NCI-H226 (cell line): ENCODE data around the gene LPIN1.
A peak's percentile ranks its signal among the peaks of the same experiment; 100 is the strongest.
"Not testable (repeated sequence)": the region's sequence is repeated elsewhere in the genome, so short reads cannot be mapped to it uniquely, and the experiment has no call there.

ENCODE experiments used
- DNase-seq: peaks from one replicate; pipeline ENCODE4 v3.0.0-alpha.2; 2015

The LPIN1 gene

DNA sequence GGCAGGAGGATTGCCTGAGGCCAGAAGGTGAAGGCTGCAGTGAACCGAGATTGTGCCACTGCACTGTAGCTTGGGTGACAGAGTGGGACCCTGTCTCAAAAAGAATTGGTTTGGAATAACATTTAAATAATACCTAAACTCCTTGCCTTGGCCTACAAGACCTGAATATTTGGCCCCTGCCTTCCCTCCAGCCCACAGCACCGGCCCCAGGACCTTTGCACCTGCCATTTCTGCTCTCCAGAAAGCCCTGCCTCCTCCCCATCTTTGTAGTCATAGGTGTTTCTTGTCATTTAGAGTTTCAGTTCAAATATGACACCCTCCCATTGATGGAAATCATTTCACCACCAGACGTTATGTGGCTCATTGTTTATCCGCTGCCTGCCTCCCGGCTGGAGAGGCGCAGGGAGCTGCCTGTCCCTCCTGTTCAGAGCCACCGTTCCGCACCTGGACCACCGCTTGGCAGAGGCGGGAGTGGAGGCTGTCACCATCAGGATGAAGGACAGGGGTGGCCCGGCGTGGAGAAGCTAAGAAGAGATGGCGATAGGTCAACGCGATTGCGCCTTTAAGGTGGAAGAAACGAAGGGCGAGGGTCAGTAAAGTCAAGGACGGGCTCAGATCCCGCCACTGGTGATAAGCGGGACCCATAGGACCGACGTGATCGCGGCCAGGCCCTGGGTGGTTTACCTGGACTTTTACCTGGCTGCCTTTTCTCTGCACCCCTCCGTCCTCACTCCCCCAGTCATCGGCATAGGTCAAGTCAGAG is 638 bp upstream of the LPIN1 start:
- DNase-seq = no peak

DNA sequence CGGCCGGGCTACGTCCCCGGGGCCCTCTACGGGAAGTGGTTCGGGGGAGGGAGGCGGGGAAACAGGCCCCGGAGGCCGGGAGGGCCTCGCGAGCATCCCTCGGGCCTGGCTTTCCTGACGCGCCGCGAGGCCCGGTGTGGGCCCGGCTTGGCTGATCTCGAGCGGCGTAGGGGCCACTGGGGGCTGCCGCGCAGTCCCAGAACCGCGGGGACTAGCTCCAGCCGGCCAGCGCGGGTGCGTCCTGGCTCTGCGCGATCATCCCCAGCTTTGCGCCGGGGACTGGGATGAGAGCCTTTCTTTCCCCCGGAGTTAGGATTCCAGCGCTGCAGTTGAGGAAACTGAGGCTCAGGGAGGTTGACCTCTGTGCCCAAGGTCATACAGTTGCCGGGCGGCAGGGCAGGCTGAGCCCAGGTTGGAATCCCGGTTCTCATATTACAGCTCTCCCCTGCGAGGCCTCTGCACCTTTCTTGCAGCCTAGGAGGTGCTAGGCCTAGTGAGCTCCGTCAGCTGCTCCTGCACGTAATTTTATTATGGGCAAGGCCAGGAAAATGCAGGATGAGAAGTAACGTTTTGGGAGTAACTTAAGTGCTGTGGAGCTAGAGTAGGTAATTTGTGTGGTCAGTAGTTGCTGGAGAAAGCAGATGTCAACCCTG is 501 bp downstream of the LPIN1 start:
- DNase-seq = no peak

- no peak for DNase-seq
These were observed 1.8 kb downstream of the LPIN1 start for GRCh38 chr2:11748018-11748860.

DNA sequence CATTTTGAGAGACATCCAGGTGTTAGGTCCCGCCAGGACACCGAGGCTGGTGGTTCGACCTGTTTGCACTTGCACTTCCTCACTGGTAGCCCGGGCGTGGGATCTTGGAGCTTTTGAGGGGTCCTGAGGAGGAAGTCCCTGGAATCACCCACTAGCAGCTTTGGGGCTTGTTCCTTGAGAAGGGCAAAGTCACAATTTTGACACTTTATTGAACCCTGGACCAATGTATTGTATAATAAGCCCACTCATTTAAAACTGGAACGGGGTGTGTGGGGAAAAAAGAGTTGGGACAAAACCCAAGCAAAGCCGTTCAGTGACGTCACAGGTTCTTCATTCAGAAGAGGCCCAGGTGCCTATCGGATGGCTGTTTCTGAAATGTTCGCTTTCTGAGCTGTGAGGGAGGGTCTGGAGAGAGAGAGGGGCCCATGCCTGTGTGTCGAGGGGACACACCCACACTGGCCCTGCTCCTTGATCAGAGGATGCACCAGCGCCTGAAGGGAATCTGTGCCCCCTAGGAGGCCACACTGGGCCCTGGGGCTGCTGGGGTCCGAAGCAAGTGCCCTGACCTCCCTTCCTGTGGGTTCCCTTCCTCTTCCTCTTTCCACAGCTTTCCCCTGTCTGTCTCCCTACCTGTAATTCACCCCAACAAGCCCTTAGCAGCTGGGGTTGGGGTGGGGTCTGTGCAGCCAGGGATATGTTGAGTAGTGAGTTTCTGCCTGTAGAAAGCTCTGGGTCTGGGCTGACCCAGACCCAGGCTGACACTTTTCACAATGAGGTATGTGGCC is 2.6 kb downstream of the LPIN1 start:
- DNase-seq = no peak

DNA sequence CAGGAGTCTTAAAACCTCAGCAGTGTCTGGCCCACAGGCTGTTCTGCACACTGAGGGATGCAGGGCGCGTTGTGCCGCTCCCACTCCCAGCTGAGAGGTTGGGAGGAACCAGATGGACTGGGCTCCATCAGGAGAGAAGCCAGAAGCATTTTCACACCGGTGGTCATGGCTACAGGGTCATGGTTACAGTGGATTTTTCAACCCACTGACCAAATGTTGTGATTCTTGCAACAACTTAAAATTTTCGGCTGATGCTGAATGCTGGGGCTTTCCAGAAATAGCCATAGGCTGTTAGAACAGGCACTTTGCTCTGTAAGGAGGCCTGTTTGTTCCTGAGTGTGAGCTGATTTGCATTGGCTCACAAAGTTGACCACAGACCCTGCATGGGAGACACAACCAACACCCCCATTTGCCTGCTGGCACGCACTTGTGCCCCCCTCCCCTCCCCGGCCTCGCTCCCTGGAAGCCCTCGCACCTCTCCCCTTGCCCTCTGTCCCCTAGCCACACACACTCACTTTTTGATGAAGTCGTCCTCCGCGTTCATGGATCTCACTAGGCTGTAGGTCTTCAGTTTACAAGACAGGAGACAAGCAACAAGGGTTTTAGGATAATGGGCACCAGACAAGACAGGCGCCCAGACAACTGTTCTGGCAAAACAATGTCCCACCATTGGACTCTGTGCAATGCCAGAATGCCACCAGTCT is 3.4 kb downstream of the LPIN1 start:
- no peak for DNase-seq

- DNase-seq = no peak
These were observed 4.0 kb downstream of the LPIN1 start for GRCh38 chr2:11750422-11750821.

GRCh38 chr2:11750917-11751316 is 4.5 kb downstream of the LPIN1 start:
- no peak for DNase-seq

DNA sequence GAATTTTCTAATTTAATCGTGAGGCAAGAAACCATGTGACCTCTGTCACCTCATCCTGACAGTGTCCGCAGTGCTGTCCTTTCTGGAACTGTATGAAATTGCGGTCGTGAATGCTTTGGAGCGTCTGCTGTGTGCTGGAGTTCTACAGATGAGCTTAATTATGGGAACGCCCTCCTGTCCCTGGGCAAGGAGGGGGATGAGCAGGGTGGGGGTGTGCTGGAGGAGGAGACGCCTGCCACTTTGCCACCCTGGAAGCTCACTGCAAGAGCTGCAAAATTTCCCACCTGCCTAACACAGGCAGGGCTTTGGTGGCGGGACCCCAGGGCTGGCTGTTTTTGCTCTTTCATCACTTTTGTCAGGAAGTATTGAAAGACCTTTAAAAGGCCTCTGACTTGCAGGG is 6.5 kb downstream of the LPIN1 start:
- no peak for DNase-seq

GRCh38 chr2:11753452-11753885 is 7.0 kb downstream of the LPIN1 start:
- DNase-seq = peak; percentile 31

DNA sequence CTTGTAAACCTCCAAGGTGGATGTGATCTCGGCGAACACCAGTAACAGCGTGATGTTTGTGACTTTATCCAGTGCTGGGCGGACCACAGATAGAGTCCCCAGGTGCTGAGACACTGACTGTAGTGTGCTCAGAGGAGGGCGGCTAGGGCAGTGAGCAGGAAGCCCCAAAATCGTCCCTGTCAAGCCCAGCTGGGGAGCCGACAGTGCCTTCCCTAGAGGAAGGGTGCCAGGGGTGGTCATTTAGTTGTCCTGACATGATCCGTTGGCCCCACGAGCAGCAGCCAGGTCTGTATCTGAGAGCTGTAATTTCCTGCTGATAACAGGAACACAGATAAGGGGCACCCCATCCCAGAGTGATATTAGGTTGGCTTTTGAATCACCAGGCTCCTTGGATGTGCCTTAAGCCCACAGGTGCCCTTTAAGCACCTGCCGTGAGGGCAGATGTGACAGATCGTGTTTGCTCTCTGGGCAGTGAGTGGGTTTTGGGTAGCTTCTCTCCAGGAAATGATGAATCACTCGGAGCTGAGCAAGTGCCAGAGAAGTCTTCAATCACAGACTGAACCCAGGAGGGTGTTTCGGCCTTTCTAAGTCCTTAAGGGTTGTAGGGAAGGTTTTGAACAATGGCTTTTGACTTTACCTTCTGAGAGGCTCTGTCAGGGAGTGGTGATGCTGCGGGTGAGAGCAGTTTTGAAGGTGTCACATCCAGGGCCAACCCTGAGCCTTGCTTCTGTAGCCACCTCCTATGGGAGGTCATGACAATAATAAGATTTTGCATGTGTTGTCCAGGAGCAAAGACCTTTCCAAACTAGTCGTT is 7.7 kb downstream of the LPIN1 start:
- DNase-seq = peak; percentile 63

DNA sequence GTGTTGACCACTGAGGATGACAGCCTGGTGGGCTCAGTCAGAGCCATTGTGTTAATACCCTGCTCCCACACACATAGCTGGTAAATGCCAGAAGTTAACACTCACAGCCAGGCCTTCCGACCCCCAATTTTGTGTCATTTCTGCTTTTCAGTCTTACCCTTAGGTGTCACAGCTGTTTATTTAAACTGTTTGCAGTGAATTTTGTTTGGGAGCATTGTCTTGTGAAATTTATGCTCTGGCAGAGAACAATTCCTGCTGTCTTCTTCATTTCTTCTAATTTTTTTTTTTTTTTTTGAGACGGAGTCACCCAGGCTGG is 8.2 kb downstream of the LPIN1 start:
- no peak for DNase-seq

DNA sequence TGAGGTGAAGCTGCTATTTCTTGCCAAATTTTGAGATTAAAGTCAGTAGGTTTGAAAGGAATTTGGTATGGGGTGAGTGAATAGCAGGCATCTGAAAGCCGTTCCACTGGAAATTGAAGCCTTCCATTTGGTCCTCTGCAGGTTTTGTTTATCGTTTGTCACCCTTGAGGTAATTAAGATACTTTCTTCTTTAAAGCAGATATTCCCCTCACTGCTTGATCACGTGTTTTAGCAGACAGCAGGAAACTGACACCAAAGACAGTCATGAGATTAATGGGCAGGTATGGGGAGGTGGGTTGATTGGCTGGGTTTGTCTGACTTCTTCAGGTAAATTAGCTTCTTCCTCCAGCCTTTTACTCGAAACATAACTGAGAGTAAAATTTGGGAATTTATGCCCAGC is 10.7 kb downstream of the LPIN1 start:
- DNase-seq = no peak

- no peak for DNase-seq
These were observed 11.8 kb downstream of the LPIN1 start for GRCh38 chr2:11758187-11758586.

DNA sequence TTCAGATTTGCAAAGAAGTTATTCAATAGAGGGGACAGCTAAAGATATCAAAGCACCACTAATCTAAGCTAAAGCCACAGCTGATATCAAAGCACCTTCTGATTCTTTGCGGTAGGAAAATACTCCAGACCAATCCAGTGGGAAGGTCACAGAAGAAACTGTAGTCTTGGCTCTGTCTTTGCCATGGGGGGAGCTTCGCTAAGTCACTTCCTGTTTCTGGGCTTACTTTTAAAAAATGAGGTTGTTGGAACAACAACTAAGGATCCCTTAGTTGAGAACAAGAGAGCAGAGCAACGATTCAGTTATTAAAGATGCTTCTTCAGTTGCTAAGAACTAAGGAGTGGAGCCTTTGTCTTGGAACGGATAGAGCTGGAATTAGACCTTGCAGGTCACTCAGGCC is 12.2 kb downstream of the LPIN1 start:
- no peak for DNase-seq

DNA sequence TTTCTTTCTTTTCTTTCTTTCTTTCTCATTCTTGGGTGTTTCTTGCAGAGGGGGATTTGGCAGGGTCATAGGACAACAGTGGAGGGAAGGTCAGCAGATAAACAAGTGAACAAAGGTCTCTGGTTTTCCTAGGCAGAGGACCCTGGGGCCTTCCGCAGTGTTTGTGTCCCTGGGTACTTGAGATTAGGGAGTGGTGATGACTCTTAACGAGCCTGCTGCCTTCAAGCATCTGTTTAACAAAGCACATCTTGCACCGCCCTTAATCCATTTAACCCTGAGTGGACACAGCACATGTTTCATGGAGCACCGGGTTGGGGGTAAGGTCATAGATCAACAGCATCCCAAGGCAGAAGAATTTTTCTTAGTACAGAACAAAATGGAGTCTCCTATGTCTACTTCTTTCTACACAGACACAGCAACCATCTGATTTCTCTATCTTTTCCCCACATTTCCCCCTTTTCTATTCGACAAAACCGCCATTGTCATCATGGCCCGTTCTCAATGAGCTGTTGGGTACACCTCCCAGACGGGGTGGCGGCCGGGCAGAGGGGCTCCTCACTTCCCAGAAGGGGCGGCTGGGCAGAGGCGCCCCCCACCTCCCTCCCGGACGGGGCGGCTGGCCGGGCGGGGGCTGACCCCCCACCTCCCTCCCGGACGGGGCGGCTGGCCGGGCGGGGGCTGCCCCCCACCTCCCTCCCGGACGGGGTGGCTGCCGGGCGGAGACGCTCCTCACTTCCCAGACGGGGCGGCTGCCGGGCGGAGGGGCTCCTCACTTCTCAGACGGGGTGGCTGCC is 12.9 kb downstream of the LPIN1 start:
- DNase-seq = not testable (repeated sequence)

DNA sequence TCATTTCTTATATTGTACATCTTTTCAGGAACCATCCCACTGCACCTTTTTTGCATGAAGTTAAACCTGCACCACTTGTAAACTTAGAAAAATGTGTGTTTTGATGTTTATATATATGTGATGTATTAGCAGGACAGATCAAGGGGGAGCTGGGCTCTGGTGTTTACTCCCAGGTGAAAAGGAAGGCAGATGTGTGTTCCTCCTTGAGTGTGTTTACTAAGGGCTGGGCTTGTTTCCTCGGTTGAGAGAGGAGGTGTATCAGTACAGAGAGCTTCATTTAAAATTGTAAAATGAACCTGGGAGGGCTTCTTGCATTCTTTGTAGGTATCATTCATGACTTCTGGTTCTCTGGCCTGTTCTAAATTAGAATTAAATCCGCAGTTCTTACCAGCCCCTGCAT is 14.8 kb downstream of the LPIN1 start:
- no peak for DNase-seq

GRCh38 chr2:11762031-11762430 is 15.6 kb downstream of the LPIN1 start:
- no peak for DNase-seq

DNA sequence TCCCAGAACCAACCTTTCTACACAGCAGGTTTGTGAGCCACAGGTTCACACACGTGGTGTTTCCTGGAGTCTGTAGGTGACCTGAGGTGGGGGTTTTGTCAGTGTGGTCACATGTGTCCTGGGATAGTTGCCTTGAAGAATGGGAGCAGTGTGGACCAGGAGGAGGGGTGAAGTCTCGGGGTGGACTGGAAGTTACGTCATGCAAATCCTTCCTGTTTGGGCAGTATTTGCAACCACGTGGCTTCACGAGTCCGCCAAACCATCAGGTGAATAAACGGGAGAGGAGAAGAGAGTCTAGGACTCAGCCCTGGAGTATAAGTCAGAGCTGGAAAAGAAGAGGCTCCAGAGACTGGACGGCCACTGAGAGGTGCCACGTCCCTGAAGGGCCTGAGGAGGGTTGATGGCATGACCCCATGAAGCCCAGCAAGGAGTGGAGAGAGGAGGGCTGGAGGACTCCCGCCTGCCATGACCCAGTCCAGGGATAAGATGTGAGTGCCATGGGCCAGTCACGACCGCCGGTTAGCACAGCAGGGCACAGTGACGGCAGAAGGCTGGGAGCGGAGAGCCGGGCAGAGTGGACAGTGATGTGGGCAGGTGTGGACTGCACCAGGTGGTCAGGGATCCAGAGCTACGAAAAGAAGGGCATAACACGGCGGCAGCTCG is 16.5 kb downstream of the LPIN1 start:
- no peak for DNase-seq

DNA sequence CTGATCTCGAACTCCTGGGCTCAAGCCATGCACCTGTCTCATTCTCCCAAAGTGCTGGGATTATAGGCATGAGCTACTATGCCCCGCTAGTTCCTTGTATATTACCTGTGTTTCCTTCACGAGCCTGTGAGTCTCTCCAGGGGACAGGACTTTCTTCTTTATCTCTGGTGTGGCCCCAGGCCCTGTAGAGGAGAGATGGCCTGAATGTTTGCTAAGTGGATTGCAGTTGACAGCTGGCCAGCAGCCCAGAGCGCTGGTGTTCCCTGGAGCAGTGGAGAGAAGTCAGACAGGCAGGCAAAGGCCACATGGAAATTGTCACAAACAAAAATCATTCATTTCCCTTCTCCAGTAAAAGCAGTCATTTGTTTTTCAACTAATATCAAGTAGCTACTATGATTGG is 17.9 kb downstream of the LPIN1 start:
- no peak for DNase-seq

DNA sequence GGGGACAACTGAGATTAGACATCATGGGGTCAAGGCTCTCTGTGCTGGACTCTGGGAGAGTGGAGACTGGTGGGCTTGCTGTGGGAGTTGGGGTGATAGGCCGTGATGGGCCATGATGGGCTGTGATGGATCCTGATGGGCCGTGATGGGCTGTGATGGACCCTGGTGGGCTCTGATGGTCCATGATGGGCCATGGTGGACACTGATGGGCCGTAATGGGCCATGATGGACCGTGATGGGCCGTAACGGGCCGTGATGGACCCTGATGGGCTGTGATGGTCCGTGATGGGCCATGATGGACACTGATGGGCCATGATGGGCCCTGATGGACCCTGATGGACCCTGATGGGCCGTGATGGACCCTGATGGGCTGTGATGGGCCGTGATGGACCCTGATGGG is 18.5 kb downstream of the LPIN1 start:
- no peak for DNase-seq
